Head of caudate nucleus (tissue), 42 donors: ENCODE data around the gene MFSD12.
"Not testable (repeated sequence)": the region's sequence is repeated elsewhere in the genome, so short reads cannot be mapped to it uniquely, and the experiment has no call there.

Experiments
- DNase-seq, 42 donors: peaks; one replicate each; pipeline versions ENCODE4 v3.0.0 to v3.0.0-alpha.2; 2020 to 2021; ENCODE audit warnings: mixed read lengths in 7 of 42
- intact Hi-C: fragments of 100-400 bp; cut with DNase I; formaldehyde crosslinking; loops from one replicate; pipeline ENCODE4 v1.15.0; 2022

The MFSD12 gene

GRCh38 chr19:3570042-3570441, 12.7 kb upstream of the MFSD12 start:
- DNase-seq, intact Hi-C loops: not testable (repeated sequence)

GRCh38 chr19:3565139-3565538, 7.8 kb upstream of the MFSD12 start:
- DNase-seq, result no peak
- intact Hi-C loops, result no loop called here

- no peak for DNase-seq
- intact Hi-C loops, result no loop called here
Observed at GRCh38 chr19:3563709-3564524, 6.5 kb upstream of the MFSD12 start.

- intact Hi-C loops, result no loop called here
- peak in 11 of 42 donors; percentile 27 to 69 (median 49) for DNase-seq
Observed at GRCh38 chr19:3556978-3557460, 367 bp downstream of the MFSD12 start.

GRCh38 chr19:3556423-3556977, 886 bp downstream of the MFSD12 start:
- intact Hi-C loops, result no loop called here

GRCh38 chr19:3555653-3556422, 1.5 kb downstream of the MFSD12 start:
- no peak for DNase-seq
- intact Hi-C loops, result no loop called here

More at GRCh38 chr19:3556423-3556977, 886 bp downstream of the MFSD12 start:
- no peak for DNase-seq

- intact Hi-C loops, result no loop called here
- DNase-seq, result no peak
Observed at GRCh38 chr19:3554254-3555083, 2.9 kb downstream of the MFSD12 start.

GRCh38 chr19:3551792-3552095, 5.6 kb downstream of the MFSD12 start:
- intact Hi-C loops, result no loop called here
- no peak for DNase-seq

GRCh38 chr19:3550947-3551791, 6.2 kb downstream of the MFSD12 start:
- intact Hi-C loops, result no loop called here
- DNase-seq, result no peak

GRCh38 chr19:3549816-3550215, 7.6 kb downstream of the MFSD12 start:
- intact Hi-C loops, result loop anchor here (5.0 kb wide), 1 partner anchor 67 kb away; no protein-coding TSS in a partner anchor
- no peak for DNase-seq

- intact Hi-C loops, result loop anchor here (5.0 kb wide), 1 partner anchor 69 kb away; no protein-coding TSS in a partner anchor
- DNase-seq, result peak in 22 of 42 donors; percentile 28 to 87 (median 61)
Observed at GRCh38 chr19:3548606-3549005, 8.8 kb downstream of the MFSD12 start.

- intact Hi-C loops, result loop anchor here (5.0 kb wide), 1 partner anchor 69 kb away; no protein-coding TSS in a partner anchor
- DNase-seq, result no peak
Observed at GRCh38 chr19:3547767-3548282, 9.6 kb downstream of the MFSD12 start.

GRCh38 chr19:3547301-3547731, 10.1 kb downstream of the MFSD12 start:
- DNase-seq, result peak in 1 of 42 donors; percentile 38
- intact Hi-C loops, result loop anchor here (5.0 kb wide), 1 partner anchor 70 kb away; no protein-coding TSS in a partner anchor

- peak in 1 of 42 donors; percentile 23 for DNase-seq
- intact Hi-C loops, result loop anchor here (5.0 kb wide), 1 partner anchor 71 kb away; no protein-coding TSS in a partner anchor
Observed at GRCh38 chr19:3546119-3546518, 11.3 kb downstream of the MFSD12 start.

- intact Hi-C loops, result loop anchor here (5.0 kb wide), 1 partner anchor 72 kb away; no protein-coding TSS in a partner anchor
- DNase-seq, result no peak
Observed at GRCh38 chr19:3545669-3546034, 11.7 kb downstream of the MFSD12 start.

- DNase-seq, result peak; percentile 65 to 97 (median 88)
- intact Hi-C loops, result loop anchor here (5.0 kb wide), 1 partner anchor 72 kb away; no protein-coding TSS in a partner anchor
Observed at GRCh38 chr19:3544742-3545668, 12.4 kb downstream of the MFSD12 start.
